DOHH2 (cell line): Measurements from ENCODE around the gene EFCAB3.
"Not testable (repeated sequence)": the region's sequence is repeated elsewhere in the genome, so short reads cannot be mapped to it uniquely, and the experiment has no call there.

ENCODE experiments used
- H3F3A ChIP-seq: fragments of 200-600 bp; sonication (generic), shearing (Covaris generic); 2 replicates; pipeline ENCODE4 v1.6.0; 2016; ENCODE audit warnings: antibody characterized with exemption, mild to moderate bottlenecking; ENCODE audit not compliant: control insufficient read depth, insufficient read depth
- H3K27ac ChIP-seq: fragments of 200-600 bp; sonication (generic); 2 replicates; pipeline ENCODE4 v1.5.1; 2014; ENCODE audit warnings: low read depth, mild to moderate bottlenecking, low read length, moderate library complexity
- H3K27me3 ChIP-seq: fragments of 200-600 bp; sonication (generic); 2 replicates; pipeline ENCODE4 v1.6.1; 2014; ENCODE audit warnings: mild to moderate bottlenecking, low read length, mixed read lengths; ENCODE audit not compliant: control insufficient read depth
- H3K36me3 ChIP-seq: fragments of 200-600 bp; sonication (generic); 2 replicates; pipeline ENCODE4 v1.6.1; 2014; ENCODE audit warnings: mild to moderate bottlenecking, low read length, moderate library complexity, mixed read lengths; ENCODE audit not compliant: control insufficient read depth
- H3K4me1 ChIP-seq: fragments of 200-600 bp; sonication (generic); 2 replicates; pipeline ENCODE4 v1.6.1; 2014; ENCODE audit warnings: mild to moderate bottlenecking, low read length, mixed read lengths; ENCODE audit not compliant: control insufficient read depth
- H3K4me2 ChIP-seq: fragments of 200-600 bp; sonication (generic); 2 replicates; pipeline ENCODE4 v1.6.0; 2014; ENCODE audit warnings: mild to moderate bottlenecking, low read length, moderate library complexity
- H3K4me3 ChIP-seq: fragments of 200-600 bp; sonication (generic); 2 replicates; pipeline ENCODE4 v1.5.1; 2014; ENCODE audit warnings: mild to moderate bottlenecking, low read length, mixed read lengths
- H3K79me2 ChIP-seq: fragments of 200-600 bp; sonication (generic); 2 replicates; pipeline ENCODE4 v1.6.1; 2014; ENCODE audit warnings: mild to moderate bottlenecking, low read length, mixed read lengths; ENCODE audit not compliant: control insufficient read depth
- H3K9me2 ChIP-seq: fragments of 200-600 bp; sonication (generic); replicated peaks from 2 replicates; pipeline ENCODE4 v1.6.1; 2014; ENCODE audit warnings: mild to moderate bottlenecking, low read length, mixed read lengths; ENCODE audit not compliant: control insufficient read depth
- H3K9me3 ChIP-seq: fragments of 200-600 bp; sonication (generic); 2 replicates; pipeline ENCODE4 v1.6.1; 2014; ENCODE audit warnings: antibody characterized with exemption, low read length, mixed read lengths; ENCODE audit not compliant: control insufficient read depth, insufficient read depth
- H4K20me1 ChIP-seq: fragments of 200-600 bp; sonication (generic); 2 replicates; pipeline ENCODE4 v1.6.0; 2014; ENCODE audit warnings: low read depth, mild to moderate bottlenecking, antibody characterized with exemption, low read length, moderate library complexity; ENCODE audit not compliant: control insufficient read depth, insufficient read depth
- CTCF ChIP-seq: fragments of 200-600 bp; sonication (generic); IDR thresholded peaks from one replicate; pipeline ENCODE4 v1.5.1; 2014; ENCODE audit warnings: antibody characterized with exemption, mild to moderate bottlenecking, low read depth, low read length; ENCODE audit not compliant: poor library complexity, severe bottlenecking
- EZH2phosphoT487 ChIP-seq: fragments of 200-600 bp; sonication (generic); IDR thresholded peaks from 2 replicates; pipeline ENCODE4 v1.6.1; 2017; ENCODE audit warnings: borderline replicate concordance, mild to moderate bottlenecking, antibody characterized with exemption, low read length, moderate library complexity, mixed read lengths

The EFCAB3 gene

GRCh38 chr17:62392908-62393307, 12.6 kb downstream of the EFCAB3 start:
- Histone ChIP-seq H3K4me3 (no peak overlapping the region), H3K27ac (no peak overlapping the region), H3K36me3 (no peaks in the 10 kb centered on the region), H3K9me3 (no peaks in the 10 kb centered on the region), H3K79me2 (no peaks in the 10 kb centered on the region), H3F3A (no peaks in the 10 kb centered on the region), H4K20me1 (no peaks in the 10 kb centered on the region), H3K27me3 (peaks cover 24% of the 10 kb centered on the region), H3K4me2 (no peak overlapping the region), H3K9me2 (no peaks in the 10 kb centered on the region), H3K4me1 (no peaks in the 10 kb centered on the region)
- no peak for TF ChIP-seq CTCF
- TF ChIP-seq EZH2phosphoT487, result no peak

GRCh38 chr17:62398891-62399290, 18.5 kb downstream of the EFCAB3 start:
- no peaks in the 10 kb centered on the region for H3K36me3 ChIP-seq
- peaks cover 15% of the 10 kb centered on the region for H3K27me3 ChIP-seq
- no peaks in the 10 kb centered on the region for H3F3A ChIP-seq
- no peaks in the 10 kb centered on the region for H3K9me3 ChIP-seq
- H3K4me3 ChIP-seq, result no peak overlapping the region
- no peaks in the 10 kb centered on the region for H3K79me2 ChIP-seq
- H3K27ac ChIP-seq, result no peak overlapping the region
- H4K20me1 ChIP-seq, result no peaks in the 10 kb centered on the region
- TF ChIP-seq EZH2phosphoT487 (no peak), CTCF (no peak)
- H3K4me2 ChIP-seq, result no peak overlapping the region
- H3K9me2 ChIP-seq, result no peaks in the 10 kb centered on the region
- H3K4me1 ChIP-seq, result no peaks in the 10 kb centered on the region

GRCh38 chr17:62405451-62405850, 25.1 kb downstream of the EFCAB3 start:
- Histone ChIP-seq H3K4me1 (no peaks in the 10 kb centered on the region), H3K9me3 (no peaks in the 10 kb centered on the region), H3K36me3 (no peaks in the 10 kb centered on the region), H3K79me2 (no peaks in the 10 kb centered on the region), H3K9me2 (no peaks in the 10 kb centered on the region), H4K20me1 (no peaks in the 10 kb centered on the region), H3K27me3 (peaks cover 8% of the 10 kb centered on the region), H3F3A (no peaks in the 10 kb centered on the region), H3K4me3 (no peak overlapping the region), H3K27ac (no peak overlapping the region), H3K4me2 (no peak overlapping the region)
- TF ChIP-seq EZH2phosphoT487, result no peak
- TF ChIP-seq CTCF, result no peak

GRCh38 chr17:62413090-62413489, 32.7 kb downstream of the EFCAB3 start:
- H3K4me3 ChIP-seq, H3K4me2 ChIP-seq, H3K9me2 ChIP-seq, H3K79me2 ChIP-seq, H3F3A ChIP-seq, H3K9me3 ChIP-seq, H3K27ac ChIP-seq, H4K20me1 ChIP-seq, H3K27me3 ChIP-seq, H3K4me1 ChIP-seq, H3K36me3 ChIP-seq: not testable (repeated sequence)
